ENCODE data around the gene OXSM. TPM values are rescaled to one million over a fixed set of nuclear protein-coding genes. Genes with fewer than 3 reads are reported as not detected.

OXSM gene
- total and polyA plus RNA-seq, 10 of the 15 experiments (the other 5 are each of a cell fraction or from before 2014, with no cell fraction given): 12.9 to 37.5 (median 22.1) TPM

GRCh38 chr3:25747033-25747432 is 42.9 kb upstream of the OXSM start:
- FAIRE-seq (no peak), ATAC-seq (no peak), DNase-seq (ENCODE audit: low read depth, low spot score) (no peak)
- Histone ChIP-seq H3K4me3 (no peak overlapping the region), H3K27ac (ENCODE audit: control insufficient read depth, insufficient read depth) (no peak overlapping the region), H3K79me2 (ENCODE audit: control insufficient read depth, insufficient read depth, low read length) (no peaks in the 10 kb centered on the region), H3K9me3 (replicated peaks; ENCODE audit: control insufficient read depth, insufficient read depth, low read length) (no peaks in the 10 kb centered on the region), H3K4me2 (ENCODE audit: control insufficient read depth, insufficient read depth) (no peak overlapping the region), H3K4me1 (ENCODE audit: control insufficient read depth, insufficient read depth, low read length) (no peaks in the 10 kb centered on the region), H2AFZ (ENCODE audit: control insufficient read depth, low read depth, low read length) (no peak overlapping the region), H3K27me3 (replicated peaks in 1 of 2; ENCODE audit: control insufficient read depth in 2 of 2, insufficient read depth in 2 of 2, low read length in 1 of 2) (no peaks in the 10 kb centered on the region), H3K9ac (ENCODE audit: control insufficient read depth, insufficient read depth, low read length) (no peak overlapping the region), H4K20me1 (ENCODE audit: control insufficient read depth, insufficient read depth) (no peaks in the 10 kb centered on the region), H3K36me3 (ENCODE audit: control insufficient read depth in 2 of 2, insufficient read depth in 2 of 2, low read length in 1 of 2) (peaks cover 6 to 35% of the 10 kb centered on the region in 2 experiments)
- SMC1A ChIA-PET (ENCODE audit: uncharacterized antibody, unreplicated experiment): interaction anchor here (0.7 to 2.0 kb wide), 4 partner anchors 9 to 25 kb away, joined by 3 to 6 read pairs (median 3); no protein-coding TSS in a partner anchor
- RAD21 ChIA-PET (ENCODE audit: unreplicated experiment): no interaction called here
- intact Hi-C loops (cut with micrococcal nuclease; ENCODE audit: unreplicated experiment) (no loop called here), in situ Hi-C loops (cut with MboI) (no loop called here)
- no TSS peak for BruUV-seq (replicated peaks)
- CTCF ChIA-PET: interaction anchor here (0.7 to 2.4 kb wide), 2 partner anchors 11 to 98 kb away, joined by 3 to 6 read pairs; no protein-coding TSS in a partner anchor
- POLR2A ChIA-PET: no interaction called here
- TF ChIP-seq ZBTB11 (CRISPR knock-in tag; IDR thresholded peaks at IDR 0.05): no peak
- no peak for TF ChIP-seq ZBTB40 (IDR thresholded peaks at IDR 0.05; ENCODE audit: borderline replicate concordance)
- TF ChIP-seq FOXM1 (IDR thresholded peaks at IDR 0.05; ENCODE audit: low read depth, low read length): no peak
- TF ChIP-seq HSF1 (IDR thresholded peaks at IDR 0.05; ENCODE audit: low read depth, low read length): no peak
- TF ChIP-seq MLLT1 (IDR thresholded peaks at IDR 0.05): no peak
- TF ChIP-seq TARDBP (IDR thresholded peaks at IDR 0.05; ENCODE audit: borderline replicate concordance): no peak
- TF ChIP-seq REST (IDR thresholded peaks at IDR 0.05; ENCODE audit: low read depth, low read length): no peak
- no peak for TF ChIP-seq CHD1 (IDR thresholded peaks at IDR 0.05; ENCODE audit: low read depth, low read length)
- no peak for TF ChIP-seq ZZZ3 (IDR thresholded peaks at IDR 0.05; ENCODE audit: control insufficient read depth, insufficient read length, low read depth)
- no peak for TF ChIP-seq TAF1 (IDR thresholded peaks at IDR 0.05; ENCODE audit: borderline replicate concordance, low read depth, low read length)
